ENCODE results near the gene INAFM2. TPM values are rescaled to one million over a fixed set of nuclear protein-coding genes. Genes with fewer than 3 reads are reported as not detected.

Gene INAFM2
- total RNA-seq, 1 donor from 2014 or later, result 40.0 TPM

DNA sequence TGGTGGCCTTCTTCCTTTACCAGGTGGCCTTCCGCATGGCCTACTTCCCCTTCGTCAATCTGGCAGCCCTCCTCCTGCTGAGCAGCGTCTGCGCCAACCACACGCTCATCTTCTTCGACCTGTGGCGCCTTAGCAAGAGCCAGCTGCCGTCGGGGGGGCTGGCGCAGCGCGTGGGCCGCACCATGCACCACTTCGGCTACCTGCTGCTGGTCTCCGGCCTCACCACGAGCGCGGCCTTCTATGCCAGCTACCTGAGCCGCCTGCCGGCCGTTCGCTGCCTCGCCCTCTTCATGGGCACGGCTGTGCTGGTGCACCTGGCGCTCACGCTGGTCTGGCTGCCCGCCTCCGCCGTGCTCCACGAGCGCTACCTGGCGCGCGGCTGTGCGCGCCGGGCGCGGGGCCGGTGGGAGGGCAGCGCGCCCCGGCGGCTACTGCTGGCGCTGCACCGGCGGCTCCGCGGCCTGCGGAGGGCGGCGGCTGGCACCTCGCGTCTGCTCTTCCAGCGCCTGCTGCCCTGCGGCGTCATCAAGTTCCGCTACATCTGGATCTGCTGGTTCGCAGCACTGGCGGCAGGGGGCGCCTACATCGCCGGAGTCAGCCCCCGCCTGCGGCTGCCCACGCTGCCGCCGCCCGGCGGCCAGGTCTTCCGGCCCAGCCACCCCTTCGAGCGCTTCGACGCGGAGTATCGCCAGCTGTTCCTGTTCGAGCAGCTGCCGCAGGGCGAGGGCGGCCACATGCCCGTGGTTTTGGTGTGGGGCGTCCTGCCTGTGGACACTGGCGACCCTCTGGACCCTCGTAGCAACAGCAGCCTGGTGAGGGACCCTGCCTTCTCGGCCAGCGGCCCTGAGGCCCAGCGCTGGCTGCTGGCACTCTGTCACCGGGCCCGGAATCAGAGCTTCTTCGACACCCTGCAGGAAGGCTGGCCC lies 44.5 kb downstream of the INAFM2 start:
- DNase-seq (ENCODE audit: low spot score), result peak; percentile 94
- intact Hi-C loops (cut with DNase I), result loop anchor here (2.0 kb wide), 2 partner anchors 27 to 53 kb away; partner anchors contain the start of gene CCDC9B

DNA sequence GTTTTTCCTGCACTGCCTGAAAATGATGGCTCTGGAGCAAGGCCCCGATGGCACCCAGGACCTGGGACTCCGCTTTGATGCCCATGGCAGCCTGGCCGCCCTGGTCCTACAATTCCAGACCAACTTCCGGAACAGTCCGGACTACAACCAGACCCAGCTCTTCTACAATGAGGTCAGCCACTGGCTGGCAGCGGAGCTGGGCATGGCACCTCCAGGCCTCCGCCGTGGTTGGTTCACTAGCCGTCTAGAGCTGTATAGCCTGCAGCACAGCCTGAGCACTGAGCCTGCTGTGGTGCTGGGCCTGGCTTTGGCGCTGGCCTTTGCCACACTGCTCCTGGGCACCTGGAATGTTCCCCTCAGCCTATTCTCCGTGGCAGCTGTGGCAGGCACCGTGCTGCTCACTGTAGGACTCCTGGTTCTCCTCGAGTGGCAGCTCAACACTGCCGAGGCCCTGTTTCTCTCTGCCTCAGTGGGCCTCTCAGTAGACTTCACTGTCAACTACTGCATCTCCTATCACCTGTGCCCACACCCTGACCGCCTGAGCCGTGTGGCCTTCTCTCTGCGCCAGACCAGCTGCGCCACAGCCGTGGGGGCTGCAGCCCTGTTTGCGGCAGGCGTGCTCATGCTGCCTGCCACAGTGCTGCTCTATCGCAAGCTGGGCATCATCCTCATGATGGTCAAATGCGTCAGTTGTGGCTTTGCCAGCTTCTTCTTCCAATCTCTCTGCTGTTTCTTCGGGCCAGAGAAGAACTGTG lies 45.4 kb downstream of the INAFM2 start:
- DNase-seq (ENCODE audit: low spot score), result no peak
- intact Hi-C loops (cut with DNase I), result loop anchor here (2.0 kb wide), 1 partner anchor 52 kb away; no protein-coding TSS in a partner anchor

DNA sequence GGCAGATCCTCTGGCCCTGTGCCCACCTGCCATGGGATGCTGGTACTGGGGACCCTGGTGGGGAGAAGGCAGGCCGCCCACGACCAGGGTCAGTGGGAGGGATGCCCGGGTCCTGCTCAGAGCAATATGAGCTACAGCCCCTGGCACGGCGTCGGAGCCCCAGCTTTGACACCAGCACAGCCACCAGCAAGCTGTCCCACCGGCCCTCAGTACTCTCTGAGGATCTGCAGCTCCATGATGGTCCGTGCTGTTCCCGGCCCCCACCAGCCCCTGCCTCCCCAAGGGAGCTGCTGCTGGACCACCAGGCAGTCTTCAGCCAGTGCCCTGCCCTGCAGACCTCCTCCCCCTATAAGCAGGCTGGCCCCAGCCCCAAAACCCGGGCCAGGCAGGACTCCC lies 46.0 kb downstream of the INAFM2 start:
- DNase-seq (ENCODE audit: low spot score), result no peak
- intact Hi-C loops (cut with DNase I), result loop anchor here (2.0 kb wide), 1 partner anchor 51 kb away; no protein-coding TSS in a partner anchor

DNA sequence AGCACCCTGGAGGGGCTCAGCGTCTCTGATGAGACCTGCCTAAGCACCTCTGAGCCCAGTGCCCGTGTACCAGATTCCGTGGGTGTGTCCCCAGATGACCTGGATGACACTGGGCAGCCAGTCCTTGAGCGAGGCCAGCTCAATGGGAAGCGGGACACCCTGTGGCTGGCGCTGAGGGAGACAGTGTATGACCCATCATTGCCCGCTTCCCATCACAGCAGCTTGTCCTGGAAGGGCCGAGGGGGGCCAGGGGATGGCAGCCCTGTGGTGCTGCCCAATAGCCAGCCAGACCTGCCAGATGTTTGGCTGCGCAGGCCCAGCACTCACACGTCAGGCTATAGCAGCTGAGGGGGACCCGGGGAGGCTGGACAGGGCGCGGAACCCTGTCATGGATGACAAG lies 46.5 kb downstream of the INAFM2 start:
- no peak for DNase-seq (ENCODE audit: low spot score)
- intact Hi-C loops (cut with DNase I), result loop anchor here (2.0 kb wide), 1 partner anchor 51 kb away; no protein-coding TSS in a partner anchor

DNA sequence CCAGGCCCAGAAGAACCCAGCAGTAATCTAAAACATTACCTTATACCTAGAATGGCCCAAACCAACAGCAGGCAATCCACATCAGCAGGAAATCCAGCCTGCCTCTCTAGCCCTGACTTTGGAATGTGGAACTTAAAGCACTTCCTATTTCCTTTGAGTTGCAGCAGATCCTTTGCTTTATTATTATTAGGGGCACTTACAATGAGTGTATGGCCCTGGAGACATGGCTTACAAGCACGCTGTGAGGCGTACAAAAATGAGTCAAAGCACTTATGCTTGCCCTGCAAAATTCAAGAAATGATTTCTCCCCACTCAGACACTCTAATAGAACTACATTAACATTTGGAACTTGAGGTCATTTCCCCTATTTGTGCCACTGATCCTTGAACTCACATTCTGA lies 49.5 kb downstream of the INAFM2 start:
- intact Hi-C loops (cut with DNase I), result no loop called here
- DNase-seq (ENCODE audit: low spot score), result no peak

Other genes with a start within 250 kb of the INAFM2 start
- gene BMF, start 214.8 kb upstream of the INAFM2 start, total RNA-seq, result 1.1 TPM
- 0.43 TPM for gene BUB1B, start 162.6 kb upstream of the INAFM2 start, total RNA-seq
- gene PAK6, start 84.6 kb upstream of the INAFM2 start, total RNA-seq, result 2.6 TPM
- not detected for gene ANKRD63, start 40.6 kb upstream of the INAFM2 start, total RNA-seq
- gene PLCB2, start 15.8 kb upstream of the INAFM2 start, total RNA-seq, result 4.6 TPM
- gene CCDC9B, start 17.2 kb downstream of the INAFM2 start, total RNA-seq, result 178 TPM
- not detected for gene PHGR1, start 27.3 kb downstream of the INAFM2 start, total RNA-seq
- 1.2 TPM for gene DISP2, start 34.5 kb downstream of the INAFM2 start, total RNA-seq
- gene KNSTRN, start 59.0 kb downstream of the INAFM2 start, total RNA-seq, result 7.5 TPM
- 106 TPM for gene IVD, start 82.1 kb downstream of the INAFM2 start, total RNA-seq
- gene BAHD1, start 117.3 kb downstream of the INAFM2 start, total RNA-seq, result 17.7 TPM
- 8.4 TPM for gene CHST14, start 147.3 kb downstream of the INAFM2 start, total RNA-seq
- gene CCDC32, start 241.3 kb downstream of the INAFM2 start, total RNA-seq, result 21.3 TPM
- gene RPUSD2, start 245.6 kb downstream of the INAFM2 start, total RNA-seq, result 8.7 TPM